HK-2 (cell line): ENCODE measurements around the gene S100A6.

Source experiments
- DNase-seq: peaks from one replicate; pipeline ENCODE4 v3.0.0-alpha.2; 2018; ENCODE audit not compliant: unreplicated experiment

The S100A6 gene

DNA sequence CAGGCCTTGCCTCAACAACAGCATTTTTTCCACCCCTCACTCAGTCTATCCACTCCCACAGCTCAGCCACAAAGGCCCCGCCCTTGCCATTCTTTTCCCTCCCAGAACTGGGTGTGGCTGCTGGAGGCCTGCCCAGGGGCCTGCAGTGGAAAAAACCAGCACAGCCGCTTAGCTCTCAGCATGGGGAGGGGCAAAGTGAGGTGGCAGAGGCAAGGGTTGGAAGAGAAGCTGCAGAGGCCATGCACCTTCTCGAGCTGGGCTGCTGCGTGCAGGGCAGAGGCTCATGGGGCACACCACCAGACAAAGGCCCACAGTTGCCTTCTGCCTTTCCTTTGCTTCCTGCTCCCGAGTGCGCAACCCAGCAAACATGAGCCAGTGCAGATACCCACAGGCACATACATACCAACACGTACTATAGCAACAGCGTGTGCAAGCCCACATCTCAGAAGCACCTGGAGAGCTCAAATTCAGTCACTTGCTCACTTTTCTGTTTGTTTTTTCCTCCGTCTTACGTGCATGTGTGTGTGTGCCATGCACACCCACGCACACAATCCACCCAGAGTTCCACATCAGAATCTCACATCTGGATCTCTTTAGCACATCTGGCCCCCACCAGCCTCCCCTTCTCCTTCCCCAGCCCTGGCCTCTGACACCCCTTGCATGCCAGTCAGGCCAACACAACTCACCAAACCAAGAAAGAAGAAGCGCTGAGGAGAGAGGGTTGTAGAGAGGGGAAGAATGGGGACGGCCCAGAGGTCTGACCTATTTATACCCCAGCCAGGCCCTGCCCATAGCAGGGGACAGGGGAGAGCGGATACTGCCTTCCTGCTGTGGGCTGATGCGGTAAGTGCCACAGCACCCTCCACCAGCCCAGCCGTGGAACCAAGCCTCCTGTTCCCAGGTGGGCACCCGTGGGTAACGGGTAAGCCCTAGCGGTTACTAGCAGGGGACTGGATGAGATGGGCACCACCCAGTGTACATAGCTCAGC lies 9.6 kb upstream of the S100A6 start, which contains the start of gene S100A4:
Gene S100A4, minus strand, starts transcription at position 740 of the 989 bp plus-strand sequence. CDS start 1,012 bp downstream, outside the sequence.
- peak; percentile 75 for DNase-seq

DNA sequence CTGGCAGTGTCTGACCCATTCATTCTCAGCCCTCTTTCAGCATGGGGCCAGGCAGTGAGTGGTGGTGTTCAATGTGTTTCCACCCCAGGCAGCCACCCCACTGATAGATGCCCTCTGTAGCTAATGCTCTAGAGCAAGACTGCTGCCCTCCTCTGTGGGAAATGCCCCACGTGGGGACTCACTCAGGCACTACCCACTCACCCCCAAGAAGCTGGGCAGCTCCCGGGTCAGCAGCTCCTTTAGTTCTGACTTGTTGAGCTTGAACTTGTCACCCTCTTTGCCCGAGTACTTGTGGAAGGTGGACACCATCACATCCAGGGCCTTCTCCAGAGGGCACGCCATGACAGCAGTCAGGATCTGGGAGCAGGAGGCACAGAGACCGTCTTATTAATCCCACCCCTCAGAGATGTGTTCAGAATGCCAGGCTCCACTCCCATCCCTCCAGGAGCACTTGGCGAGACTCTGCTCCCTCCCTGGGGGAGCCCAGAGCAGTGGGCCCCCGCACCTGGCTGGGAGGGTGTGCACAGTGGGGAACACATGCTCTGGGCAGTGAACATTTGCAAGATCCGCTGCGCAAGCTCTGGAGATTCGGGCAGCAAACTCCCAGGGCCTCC lies 8.8 kb upstream of the S100A6 start:
- DNase-seq: no peak

DNA sequence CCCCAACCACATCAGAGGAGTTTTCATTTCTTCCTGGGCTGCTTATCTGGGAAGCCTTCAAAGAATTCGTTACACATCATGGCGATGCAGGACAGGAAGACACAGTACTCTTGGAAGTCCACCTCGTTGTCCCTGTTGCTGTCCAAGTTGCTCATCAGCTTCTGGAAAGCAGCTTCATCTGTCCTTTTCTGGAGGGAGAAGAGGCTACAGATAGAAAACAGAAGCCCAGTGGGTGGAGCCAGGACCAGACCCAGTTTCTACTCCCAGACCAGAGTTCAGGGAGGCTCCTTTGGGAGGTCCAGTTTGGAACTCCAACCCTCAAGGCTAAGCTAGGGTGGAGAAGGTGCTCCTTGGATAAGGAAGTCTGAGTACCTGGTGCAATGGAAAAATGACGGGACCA lies 7.9 kb upstream of the S100A6 start:
- DNase-seq: no peak

DNA sequence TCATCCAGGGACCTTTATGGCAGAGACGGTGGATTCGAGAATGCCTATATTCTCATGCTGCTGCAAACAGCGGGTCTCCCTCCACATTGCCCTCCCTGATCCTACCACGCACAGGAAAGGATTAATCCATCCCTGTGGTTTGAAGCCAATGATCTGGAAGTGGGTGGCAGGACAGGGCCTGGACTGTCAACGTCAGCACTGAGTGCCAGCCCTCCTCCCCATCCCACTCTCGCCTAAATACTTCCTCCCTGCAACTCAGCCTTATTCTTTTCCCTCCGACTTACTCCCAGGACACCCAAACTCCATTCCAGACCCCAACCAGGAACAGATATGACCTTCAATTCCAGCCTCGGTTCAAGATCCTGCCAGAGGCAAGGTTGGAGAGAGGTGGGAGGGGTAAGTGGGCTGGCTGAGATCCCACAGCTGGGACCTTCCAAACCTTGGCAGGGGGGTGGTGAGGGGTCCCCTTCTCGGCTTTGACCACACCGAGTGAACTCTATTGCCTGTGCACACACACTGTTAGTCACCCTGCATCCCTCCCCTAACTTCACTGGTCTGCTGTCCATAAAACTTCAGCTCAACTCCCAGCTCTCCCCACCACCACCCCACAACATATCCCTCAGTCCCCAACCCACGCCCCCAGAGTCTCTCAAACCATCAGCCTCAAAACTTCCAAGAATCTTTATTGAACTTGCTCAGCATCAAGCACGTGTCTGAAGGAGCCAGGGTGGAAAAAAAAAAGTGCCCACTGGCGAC lies 7.3 kb upstream of the S100A6 start:
- no peak for DNase-seq

DNA sequence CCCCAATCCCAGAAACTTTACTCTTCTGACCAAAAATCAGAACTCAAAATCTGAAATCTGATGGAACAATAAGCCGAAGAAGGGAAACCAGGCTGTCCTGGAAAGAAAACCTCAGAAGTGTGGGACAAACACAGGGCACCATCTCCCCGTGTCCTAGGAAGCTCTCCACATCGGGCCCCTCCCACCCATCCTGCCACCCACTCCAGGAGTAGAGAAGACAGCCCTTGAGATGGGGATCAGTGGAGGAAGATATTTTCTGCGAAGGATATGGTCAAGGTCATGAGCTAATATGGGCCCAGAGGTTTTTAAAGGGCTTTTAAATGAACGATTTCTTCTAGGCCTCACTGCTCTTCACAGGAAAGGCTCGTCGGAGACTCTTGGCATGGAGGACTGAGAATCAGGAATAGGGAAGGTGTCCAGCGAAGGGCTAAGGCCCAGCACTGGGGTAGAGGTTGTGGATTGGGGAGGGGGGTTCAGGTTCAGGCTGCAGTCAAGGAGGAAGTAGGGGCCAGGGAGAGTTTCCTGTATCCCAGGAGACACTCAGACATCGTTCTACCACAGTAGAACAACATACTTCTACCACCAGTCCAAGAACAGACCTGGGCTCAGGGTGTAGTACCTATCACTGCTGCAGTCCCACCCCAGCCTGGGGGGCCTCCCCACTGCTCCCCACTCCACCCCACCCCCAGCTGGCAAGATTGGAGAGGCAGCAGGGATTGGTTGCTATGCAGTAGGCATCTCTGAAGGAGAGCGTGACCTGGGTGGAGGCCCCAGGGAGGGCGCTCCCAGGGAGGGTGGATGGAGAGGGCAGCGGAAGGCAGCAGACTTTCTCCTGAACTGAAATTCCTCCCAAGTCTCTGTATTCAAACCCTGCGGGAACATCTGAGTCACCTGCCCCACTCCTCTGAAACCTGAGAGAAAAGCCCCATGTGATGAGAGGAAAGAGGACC lies 6.1 kb upstream of the S100A6 start:
- no peak for DNase-seq

DNA sequence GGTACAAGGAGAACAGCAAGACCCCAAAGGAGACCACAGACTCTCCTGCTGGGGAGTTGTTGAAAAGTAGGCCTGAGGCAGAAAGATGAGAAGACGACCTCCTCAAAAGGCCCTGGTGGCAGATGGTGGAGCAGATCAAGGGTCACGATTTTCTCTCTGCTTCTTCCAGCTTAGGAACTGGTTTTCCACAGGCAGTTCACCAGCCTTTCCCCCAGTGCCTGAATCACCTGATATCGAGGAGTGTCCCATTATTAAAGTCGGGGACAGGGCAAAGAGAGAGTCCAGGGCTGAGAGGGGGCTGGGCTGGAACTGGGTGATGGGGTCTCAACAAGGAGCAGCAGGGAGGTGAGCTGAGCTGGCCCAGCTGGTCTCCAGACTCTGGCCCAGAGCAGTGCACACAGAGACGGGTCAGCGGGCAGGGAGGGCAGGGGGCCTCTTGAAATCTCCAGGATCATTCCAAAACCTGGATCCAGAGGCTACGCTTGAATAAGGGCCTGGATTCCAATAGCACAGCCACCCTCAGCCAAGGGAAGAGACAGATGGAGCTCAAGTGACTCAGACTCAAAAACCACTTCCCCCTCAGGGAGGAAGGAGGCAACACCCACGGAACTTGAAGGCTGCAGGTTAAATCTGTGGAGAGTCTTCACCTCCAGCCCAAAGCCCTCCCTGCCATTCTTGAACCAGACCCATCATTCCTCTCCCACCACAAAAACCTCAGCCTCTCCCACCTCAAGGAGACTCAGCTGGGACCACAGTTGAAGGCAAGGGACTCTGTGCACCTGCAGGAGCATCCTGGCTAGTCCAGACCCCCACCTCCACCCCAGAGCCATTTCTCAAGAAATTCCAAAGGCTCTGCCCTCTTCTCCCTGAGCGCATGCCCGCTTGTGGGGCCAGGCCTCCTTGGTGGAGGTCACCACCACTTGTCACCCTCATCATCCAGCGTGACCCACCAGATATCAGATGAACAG lies 4.9 kb upstream of the S100A6 start, which contains the start of gene S100A5:
Gene S100A5, minus strand, starts transcription at position 541 of the 968 bp plus-strand sequence. CDS start 743 bp downstream, outside the sequence.
- peak; percentile 42 for DNase-seq

DNA sequence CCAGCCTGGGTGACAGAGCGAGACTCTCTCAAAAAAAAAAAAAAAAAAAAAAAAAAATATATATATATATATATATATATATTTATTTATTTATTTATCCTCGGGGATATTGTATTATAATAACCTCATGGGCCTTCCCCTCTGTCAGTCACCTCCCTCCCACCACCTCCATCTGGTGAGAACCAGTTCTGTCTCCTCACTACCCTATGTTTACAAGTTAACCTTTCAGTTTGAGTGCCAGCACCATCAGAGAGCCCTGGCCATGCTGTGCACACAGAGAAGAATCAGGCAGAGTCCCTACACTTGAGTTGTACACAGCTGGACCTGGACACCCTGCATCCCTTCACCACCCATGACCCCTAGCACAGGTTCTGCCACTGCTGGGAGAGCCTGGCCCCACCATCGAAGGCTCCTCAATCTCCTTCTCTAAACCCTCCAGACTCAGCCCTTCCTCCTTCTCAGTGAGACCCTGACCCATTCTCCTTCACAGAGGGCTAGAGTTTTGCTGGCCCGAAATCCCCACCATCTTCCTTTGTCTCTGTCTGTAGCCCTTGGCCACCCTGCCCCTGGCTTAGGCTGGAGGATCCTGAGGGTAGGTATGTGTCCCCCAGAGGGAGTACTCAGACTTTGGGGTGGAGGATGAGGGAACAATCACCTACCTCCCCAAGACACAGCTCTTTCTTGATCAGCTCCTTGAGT lies 3.8 kb upstream of the S100A6 start:
- no peak for DNase-seq

DNA sequence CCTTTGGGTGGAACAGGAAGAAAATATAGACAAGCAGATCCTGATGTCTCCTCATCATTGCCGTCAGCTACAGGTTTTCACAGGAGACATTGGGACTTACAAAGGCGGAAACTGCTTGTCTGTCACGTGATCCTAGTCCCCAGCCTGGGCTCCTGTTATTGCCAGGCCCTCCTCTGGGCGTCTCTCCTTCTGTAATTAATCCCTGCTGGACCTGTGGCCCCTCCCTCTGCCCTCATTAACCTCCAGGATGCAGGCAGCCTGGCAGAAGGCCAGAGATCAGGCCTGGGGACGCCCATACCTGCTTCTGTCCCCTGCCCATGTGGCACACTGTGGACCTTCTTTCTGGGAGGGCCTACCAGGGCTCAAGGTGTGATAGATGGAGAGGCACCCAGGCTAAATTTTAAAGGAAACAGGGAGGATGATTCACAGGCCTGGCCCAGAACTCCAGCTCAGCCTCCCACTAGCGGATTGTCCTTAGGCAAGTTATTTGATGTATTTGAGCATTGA lies 2.6 kb upstream of the S100A6 start:
- no peak for DNase-seq

DNA sequence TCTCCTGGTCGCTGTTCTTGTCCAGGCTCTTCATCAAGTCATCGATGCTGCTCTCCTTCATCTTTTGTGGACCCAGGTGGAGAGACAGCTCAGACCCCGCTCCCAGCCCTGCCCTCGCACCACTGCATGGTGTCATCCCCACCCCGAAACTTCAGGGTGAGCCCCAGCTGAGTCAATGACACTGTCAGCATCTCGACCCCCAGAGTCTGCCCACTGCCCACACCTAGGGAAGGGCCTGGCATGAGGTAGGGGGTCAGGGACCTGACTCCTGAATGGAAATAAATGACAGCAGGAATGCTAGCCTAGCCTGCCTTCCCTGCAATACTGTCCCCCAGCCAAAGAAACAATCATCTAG lies 1.6 kb upstream of the S100A6 start:
- DNase-seq: no peak

DNA sequence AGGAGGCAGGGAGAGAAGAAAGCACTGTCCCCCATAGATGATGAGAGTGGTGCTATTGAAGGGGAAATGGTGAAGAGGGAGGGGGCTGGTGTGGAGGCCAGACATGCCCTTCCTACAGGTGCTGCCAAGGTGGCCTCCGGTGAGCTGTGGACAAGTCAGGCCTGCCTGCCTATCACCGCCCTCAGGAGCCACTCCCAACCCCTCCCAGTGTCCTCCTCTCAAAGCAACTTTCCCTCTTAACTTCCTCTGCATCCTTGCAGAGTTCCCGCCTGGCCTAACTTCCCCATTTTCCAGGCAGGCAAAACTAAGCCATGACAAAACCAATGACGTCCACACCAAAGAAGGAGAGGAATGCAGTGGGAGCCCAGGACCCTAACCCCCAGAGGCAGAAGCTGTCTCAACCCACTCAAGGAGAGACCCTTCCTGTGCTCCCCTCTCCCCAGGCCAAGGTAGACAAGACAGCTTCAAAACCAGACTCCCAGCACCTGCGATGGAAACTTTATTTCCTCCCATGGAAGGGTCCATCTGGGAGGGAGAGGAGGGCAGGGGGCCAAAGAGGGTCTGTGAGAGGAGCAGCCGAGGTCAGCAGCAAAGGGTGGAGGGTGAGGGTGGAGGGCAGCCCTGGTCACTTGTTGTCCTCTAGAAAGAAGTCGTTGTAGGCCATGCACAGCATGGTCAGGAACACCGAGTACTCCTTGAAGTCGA lies 1.0 kb upstream of the S100A6 start:
- no peak for DNase-seq

DNA sequence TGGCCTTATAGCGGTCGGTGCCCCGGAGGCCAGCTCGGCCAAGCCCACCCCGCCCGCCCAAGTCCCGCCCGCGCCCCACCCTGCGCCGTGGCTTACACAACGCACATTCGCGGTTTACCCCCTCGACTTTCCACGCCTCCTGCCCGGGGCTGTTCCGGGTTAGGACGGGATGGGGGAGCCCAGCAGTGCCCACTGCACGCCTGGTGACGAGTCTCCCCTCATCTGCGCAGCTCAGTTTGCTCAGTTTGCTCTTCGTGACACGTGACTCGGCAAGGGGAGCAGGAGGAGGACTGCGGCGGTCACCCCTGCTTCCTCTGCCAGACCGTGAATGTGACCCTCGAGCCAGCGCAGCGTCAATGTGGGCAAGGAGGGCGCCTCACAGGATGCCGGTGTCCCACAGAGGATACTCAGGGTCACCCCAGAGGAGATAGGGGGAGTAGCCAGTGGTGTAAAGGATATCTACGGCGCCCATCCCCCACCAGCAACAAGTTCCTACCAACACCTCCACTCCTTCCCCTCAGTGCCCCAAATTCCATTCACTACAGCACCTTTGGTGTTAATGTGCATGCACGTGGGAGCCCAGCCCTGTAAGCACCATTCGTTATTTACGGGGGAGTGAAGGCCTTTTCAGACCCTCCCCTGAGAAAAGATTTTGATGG lies 350 bp upstream of the S100A6 start:
- DNase-seq: peak; percentile 93

DNA sequence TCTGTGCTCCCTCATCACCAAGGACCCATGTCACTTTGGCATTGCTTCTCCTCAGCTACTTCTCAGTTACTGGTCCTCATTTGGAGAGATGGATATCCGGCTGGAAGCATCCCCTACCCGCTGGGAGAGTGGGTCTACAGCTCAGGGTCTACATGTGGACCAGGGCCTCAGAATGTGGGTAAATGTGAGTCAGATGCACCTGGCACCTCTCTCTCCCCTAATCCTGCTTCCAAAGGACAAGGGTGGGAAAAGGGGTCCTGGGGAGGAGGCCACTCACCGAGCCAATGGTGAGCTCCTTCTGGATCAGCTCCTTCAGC lies 908 bp downstream of the S100A6 start:
- DNase-seq: no peak

DNA sequence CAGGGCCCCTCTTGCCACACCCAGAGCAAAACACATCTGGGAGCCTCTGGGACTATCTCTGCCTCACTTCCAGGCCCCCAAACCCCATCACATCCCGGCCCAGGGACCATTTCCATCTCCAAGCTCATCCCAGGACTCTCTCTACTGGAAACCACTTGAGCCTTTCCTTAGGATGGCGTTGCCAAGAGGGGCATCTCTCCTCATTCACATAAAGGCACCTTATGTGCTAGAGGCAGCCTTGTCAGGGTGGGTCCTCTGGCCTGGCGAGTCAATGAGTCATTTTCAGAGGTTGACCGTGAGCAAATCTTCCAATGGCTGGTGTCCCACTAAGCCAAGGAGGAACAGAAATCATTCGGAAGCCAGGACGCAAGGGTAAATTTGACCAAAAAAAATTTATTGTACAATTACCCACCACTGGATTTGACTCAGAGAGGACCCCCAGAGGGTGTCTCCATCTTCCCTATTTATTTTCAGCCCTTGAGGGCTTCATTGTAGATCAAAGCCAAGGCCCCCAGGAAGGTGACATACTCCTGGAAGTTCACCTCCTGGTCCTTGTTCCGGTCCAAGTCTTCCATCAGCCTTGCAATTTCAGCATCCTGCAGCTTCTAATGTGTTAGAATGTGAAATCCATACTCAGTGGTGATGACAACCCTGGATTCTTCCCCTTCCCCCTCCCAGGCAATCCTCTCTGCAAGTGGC lies 1.4 kb downstream of the S100A6 start:
- no peak for DNase-seq

DNA sequence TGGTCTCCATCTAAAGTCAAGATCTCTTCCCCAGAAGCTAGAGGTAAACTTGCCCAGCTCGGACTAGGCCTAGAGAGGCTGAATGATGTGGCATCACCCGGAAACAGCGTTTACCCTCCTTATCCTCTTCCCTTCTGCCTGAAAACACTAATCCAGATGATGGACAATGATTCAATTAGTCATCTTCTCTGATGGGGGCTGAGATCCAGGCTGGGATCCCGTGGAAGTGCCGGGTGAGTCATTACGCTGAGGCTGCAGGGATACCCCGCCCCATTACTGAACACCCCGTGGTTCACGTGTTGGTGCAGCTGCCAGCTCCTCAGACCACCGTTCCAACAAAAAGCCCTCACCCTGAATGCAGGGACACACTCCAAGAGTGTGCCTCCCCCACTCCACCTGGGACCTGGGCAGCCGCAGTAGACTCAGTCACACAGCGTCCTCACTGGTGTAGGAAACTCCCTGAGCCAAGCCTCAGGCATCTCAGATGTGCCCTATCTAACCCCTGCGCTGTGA lies 2.0 kb downstream of the S100A6 start:
- DNase-seq: peak; percentile 92

DNA sequence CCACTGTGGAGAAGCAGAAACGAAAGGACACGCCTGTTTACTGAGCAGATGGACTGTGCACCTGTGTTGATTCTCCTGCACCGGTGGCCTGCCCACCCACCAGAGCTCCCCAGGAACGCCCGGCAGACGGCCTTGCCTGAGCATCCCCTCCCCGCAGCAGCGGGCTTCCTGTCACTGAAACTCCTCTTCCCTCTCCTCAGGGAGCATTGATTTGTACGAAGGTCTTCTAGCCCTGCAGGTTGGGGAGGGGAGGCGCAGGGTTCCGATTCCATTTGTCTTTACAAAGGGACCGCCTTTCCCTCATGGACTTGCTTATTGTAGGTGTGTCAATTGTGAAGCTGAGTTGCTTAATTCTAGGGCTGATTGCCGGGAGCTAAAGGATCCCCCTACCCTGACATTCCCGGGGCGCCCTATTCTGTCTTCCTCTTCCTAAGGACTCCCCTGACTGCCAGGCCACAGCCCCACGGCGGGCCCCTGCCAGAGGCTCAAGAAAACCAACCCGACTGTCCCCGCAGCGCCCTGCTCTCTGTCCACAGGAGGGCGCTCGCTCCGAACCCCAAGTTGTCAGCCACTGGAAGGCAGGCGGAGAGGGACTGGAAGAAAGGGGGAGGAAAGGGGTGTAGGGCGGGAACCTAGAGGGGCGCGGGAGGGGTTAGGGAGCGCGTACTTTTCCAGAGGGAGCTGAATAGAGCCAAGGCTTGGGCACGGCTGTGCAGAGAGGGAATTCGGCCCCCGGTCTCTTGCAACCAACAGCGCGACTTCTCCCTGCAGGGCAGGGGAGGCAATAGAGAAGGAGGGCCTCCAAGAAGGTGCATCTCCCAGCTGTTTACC lies 2.8 kb downstream of the S100A6 start:
- DNase-seq: peak; percentile 89

DNA sequence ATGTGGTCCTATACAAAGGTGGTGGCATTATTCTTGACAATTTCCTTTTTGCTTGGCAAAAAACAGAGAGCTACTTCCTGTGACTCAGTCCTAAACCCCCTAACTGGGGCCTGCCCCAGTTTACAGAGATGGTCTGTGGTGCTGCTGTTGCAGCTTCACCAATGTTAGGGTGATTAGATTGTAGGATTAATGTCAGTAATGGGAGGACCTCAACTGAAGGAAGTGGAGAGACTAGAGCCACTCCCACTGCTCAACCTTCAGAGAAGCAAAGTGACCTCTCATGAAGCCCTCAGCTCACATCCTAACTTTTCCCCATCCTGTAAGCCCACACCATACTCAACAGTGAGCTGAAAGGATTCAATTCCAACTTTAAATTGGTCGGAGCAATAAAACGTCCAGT lies 3.6 kb downstream of the S100A6 start:
- no peak for DNase-seq
